Activated CD4-positive, CD25-positive, alpha-beta regulatory T cell treated with anti-CD3 and anti-CD28 coated beads, Interleukin-2, amount 50 U/mL, for 72 hours (primary cell): ENCODE measurements around the gene TRABD2B.

Experiments
- DNase-seq: peaks from one replicate; pipeline ENCODE4 v3.0.0; 2021

Gene TRABD2B

GRCh38 chr1:47818682-47819573 is 178.3 kb downstream of the TRABD2B start:
- DNase-seq, result no peak

- DNase-seq, result no peak
Observed at GRCh38 chr1:47817861-47818260, 179.3 kb downstream of the TRABD2B start.

DNA sequence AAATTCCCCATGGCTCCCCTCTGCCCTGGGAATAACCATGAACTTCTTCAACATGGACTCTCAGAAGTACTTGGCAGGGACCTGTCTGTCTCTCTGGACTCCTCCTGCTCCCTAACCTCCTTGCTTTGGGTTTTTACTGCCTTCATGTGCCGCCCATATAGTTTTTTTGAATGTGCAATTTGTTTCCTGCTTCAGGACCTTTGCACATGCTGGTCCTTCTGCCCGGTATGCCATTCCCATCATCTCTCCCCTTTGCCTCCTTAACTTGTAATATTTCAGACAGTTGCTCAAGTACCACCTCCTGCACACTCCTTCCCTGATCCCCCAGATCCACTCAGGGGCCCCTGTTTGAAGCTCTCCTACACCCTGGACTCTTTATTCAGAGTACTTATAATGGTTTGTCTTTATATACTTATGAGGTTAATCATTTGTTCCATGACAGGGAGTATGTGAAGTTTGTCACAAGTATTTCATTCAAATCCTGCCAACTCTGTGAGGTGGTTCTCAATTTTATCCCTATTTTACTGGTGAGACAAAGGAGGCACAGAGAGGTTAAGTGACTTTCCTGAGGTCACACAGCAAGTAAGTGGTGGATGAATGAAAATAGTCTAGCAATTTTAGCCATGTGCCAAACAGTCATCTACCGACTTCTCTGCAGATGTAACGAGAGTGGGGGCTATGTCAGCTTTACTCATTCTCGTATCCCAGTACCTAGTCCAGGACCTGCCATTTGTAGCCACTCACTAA is 180.7 kb downstream of the TRABD2B start:
- DNase-seq, result no peak

DNA sequence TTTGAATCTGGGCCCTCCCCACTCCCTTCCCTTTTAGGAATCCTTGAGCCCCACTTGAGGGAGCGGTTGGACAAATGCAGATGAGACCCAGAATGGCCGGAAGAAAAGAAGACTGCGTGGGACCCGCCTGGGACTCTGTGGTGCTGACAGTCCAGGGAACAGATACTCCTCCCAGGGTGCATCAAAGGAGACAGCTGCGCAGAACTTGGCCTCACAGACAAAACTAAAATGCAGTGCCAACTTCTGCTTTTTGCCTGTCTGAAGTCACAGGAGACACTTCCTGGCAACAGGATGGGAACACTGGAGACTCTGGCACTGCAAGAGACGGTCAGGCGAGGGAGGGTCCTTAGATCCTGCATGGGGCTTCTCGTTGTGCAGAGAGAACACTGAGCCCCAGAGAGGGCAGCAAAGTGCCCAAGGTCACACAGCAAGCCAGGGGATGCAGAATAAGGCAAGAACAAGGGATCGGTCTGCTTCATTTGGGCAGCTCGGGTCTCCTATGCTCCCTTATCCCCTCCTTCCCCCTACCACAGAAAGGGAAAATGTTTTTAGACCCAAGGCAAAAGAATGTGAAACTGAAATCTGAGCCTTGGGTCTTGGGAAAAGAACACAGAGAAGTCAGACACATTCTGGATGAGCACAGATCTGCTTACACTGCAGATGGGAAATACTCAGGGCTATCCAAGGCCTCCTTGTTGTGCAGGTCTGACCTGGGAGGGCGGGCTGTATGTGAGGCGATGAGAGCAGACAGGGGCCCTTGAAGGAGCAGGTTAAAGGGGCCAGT is 182.4 kb downstream of the TRABD2B start:
- no peak for DNase-seq

- DNase-seq, result no peak
Observed at GRCh38 chr1:47813970-47814369, 183.2 kb downstream of the TRABD2B start.

DNA sequence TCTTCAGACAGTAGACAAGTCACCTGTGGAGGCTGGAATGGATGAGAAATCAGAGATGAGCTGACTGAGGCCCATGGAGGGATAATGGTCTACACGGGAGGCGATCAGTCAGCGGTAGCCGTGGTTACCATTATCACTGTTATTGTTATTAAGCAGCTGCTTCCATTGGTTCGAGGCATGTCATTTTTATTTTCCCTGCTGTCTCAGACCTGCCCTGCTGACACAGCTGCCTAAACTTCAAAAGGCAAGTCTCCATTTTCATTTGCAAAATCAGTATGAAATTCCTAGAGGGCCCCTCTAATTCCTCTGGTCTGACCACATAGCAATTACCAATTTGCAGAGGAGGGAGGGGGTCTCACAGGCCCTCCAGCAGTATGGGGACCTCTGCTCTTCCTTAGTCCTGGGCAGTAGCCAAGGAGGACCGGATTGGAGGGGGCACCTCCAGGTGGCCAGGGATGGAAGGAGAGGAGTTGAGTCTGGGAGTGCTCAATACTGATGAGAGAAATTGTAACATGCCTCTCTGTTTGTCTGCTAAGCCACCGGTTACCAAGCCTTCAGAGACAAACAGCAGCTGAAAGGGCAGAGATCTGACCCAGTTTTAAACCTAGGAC is 184.2 kb downstream of the TRABD2B start:
- no peak for DNase-seq

GRCh38 chr1:47810964-47811682 is 186.1 kb downstream of the TRABD2B start:
- DNase-seq, result no peak

GRCh38 chr1:47809301-47810084 is 187.7 kb downstream of the TRABD2B start:
- no peak for DNase-seq

DNA sequence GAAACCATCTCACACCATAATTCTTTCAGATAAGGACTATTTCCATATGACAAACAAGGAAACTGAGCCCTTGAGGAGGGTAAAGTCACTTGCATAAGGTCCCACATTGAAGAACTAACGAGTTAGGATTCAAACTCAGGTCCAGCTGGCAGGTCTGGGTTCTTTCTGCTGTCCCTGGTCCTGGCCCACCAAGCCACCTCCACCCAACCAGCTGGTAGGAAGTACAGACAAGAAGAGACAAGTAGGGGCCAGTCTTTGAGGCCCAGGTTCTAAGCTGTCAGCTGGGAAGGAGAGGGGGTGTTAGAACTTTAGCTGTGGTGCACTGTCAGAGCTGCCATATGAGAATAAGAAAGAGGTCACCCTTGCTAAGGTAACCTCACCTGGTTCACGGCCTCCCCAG is 188.6 kb downstream of the TRABD2B start:
- DNase-seq, result no peak

DNA sequence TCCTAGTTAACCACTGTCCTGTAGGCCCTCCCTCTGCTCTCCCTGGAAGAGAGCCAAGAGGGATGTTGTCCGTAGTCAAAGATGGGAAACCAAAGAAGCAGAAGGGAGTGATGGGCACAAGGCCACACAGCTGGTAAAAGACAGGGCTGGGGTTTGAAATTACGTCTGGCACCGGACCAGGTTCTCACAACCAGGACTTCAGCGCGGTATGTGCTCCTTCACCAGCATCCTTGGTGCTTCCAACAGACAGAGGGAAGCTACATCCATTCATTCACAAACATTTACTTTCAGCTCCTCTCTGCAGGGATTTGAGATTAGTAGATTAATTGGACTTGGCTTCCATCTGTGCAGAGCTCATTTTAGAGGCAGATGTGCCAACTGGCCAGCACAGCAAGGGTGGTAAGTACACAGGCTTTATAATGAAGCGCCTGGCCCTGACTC is 191.2 kb downstream of the TRABD2B start:
- DNase-seq, result no peak

DNA sequence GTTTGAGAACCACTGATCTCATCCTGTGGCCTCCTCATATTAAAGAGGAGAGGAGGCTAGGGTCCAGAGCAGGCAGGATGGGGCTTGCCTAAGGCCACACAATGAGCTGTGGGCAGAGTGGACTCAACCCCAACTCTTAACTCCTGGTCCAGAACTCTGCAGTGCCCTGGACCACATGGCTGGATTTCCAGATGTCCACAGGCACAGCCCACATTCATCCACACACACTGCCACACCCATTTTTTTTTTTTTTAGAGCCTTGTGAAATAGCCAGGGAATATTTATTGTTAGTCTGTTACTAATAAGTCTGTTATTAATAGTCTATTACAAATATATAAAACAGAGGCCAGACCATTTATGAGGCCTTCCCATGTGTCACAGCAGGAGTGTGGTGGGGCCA is 192.2 kb downstream of the TRABD2B start:
- no peak for DNase-seq

- no peak for DNase-seq
Observed at GRCh38 chr1:47803815-47804501, 193.2 kb downstream of the TRABD2B start.

DNA sequence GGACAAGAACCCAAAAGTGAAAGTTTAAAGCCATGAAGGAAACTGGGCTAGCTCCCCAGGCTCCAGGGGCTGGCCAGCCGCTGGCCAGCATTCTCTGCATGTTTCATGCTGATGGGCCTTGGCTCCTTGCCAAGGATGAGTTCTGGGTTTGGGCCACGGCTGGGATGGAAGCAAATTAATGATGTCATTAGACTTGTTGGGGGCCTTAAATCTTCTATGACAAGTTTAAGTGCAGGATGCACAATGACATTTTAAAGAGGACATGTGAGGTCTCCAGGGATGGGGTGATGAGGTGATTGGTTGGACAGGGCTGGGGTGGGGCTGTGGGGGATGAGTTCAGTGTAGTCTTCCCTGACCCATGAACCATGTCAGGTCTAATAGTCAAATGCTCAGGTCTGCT is 199.6 kb downstream of the TRABD2B start:
- DNase-seq, result no peak

DNA sequence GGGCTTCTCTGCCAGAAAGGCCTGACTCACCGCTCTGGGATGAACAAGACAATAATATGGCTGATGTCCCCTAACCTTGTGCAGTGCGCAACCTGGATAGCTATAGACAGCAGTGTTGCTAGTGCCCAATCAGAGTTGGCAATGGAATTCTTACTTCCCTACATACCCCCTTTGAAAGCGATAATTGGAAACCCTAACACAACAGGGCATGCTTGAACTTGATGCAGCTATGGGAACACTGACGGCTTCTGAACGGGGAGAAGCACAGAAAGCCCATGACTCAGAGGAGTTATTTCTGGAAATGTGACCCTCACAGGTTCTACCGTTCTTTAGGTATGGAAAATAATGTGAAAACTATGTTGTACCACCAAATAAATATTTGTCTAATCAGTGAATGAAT is 200.6 kb downstream of the TRABD2B start:
- no peak for DNase-seq

DNA sequence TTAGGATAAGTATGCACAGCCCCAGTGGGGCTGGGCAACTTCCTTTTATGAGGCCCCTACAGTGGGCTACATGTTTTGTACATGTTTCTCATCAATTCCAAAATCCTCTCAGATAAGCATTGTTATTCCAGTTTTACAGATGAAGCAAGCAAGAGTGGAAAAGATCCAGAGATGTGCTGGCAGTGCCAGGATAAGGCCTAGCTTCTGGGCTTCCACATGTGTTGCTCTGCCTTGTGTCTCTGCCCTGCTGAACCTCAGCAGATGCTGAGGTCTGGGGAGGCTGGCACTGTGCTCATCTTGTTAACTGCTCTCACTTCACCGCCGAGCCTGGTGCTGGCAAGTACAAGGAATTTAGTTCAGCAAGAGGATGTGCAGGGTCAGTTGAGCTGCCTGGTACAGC is 202.1 kb downstream of the TRABD2B start:
- DNase-seq, result no peak

GRCh38 chr1:47794530-47794929 is 202.7 kb downstream of the TRABD2B start:
- no peak for DNase-seq

DNA sequence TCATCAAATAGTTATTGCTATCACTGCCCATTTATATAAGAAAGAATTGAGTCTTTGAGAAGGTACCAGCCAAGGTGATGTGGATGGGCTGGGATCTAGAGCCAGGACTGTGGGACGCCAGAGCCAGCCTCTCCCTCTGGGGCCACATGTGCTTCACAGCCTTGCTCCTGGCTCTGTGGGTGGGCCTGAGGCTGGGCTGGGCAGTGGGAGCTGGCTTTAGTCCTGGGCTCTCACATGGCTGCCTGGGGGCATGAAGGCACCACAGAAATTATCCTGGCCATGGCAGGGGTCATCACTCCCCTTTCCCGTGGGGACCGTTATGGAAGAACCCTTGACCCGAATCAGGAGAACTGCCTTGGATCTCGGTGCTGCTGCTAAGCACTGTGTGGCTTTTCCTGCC is 203.1 kb downstream of the TRABD2B start:
- no peak for DNase-seq

GRCh38 chr1:47793563-47793962 is 203.6 kb downstream of the TRABD2B start:
- DNase-seq, result no peak

DNA sequence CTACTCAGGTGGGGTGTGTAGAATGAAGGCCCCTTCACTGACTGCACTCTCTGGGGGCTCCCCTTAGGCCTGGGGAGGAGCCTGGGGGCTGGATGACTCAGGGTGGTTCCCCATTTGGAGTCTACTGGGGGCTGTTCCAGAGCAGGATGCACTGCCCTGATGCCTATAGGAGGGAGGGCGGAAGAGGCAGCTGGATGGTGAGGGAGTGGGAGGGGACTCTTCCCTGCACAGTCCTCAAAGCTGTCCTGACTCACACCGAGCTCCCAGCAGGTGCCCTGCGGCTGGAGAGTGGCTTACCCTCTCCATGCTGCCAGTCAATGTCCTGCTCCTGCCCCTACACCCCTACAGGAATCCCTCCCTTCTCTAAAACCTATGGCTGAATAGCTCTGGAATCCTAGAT is 204.4 kb downstream of the TRABD2B start:
- no peak for DNase-seq

DNA sequence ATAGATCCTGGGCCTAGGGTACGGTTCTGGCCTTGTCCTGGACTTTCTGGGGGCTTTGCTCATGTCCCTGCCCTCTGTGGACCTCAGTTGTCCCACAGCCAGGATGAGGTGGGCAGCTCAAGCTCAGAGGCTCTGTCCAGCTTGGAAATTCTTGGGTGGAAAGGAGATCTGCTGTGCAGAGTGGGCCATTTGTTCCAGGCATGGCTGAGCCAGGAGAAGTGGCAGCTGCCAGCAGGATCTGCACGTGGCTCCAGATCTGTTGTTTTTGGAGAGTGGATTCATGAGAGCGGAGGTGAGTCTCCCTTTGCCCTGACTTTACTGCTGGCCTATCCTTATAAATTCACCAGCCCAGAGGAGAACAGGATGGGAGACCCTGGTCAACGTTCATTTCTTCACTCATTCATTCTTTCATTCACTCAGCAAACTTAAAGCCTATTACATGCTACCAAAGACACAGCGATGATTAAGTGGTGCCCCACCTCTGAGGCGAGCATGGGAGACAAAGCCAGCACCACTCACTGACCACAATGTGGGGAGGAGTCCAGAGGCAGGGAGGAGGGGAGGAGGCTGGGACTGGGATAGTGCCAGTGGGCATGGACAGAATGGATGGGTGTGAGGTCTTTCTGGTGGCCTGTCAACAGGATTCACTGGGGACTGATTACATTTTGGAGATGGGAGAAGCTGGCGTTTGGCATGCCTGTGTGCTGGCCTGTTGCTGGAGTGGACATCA is 205.1 kb downstream of the TRABD2B start:
- no peak for DNase-seq
